Caco-2 (cell line): Measurements from ENCODE around the gene DLG3. TPM values are rescaled to one million over a fixed set of nuclear protein-coding genes. Genes with fewer than 3 reads are reported as not detected.

Experiments
- BruUV-seq: library from RNA; stranded (reverse); fragments of 400-500 nt; replicated peaks from 2 replicates; lab custom pipeline; 2021; lab: Mats Ljungman, UMichigan
- CTCF ChIA-PET: fragments of 300-600 bp; sonication (Branson Sonifier 250); formaldehyde crosslinking; loops from one replicate; lab custom pipeline; 2022; ENCODE audit warnings: antibody characterized with exemption; lab: Charles Lee
- POLR2A ChIA-PET: fragments of 300-600 bp; sonication (Branson Sonifier 250); formaldehyde crosslinking; loops from one replicate; lab custom pipeline; 2022; ENCODE audit warnings: antibody characterized with exemption; lab: Charles Lee
- DNase-seq, 2 experiments: peaks; one replicate each; pipeline versions ENCODE4 v3.0.0 to v3.0.0-alpha.2; 2020 to 2022
- H3K27me3 ChIP-seq: replicated peaks from 2 replicates; pipeline ENCODE4 v1.6.0; 2011; ENCODE audit warnings: low read length; ENCODE audit not compliant: control insufficient read depth, insufficient read depth
- H3K36me3 ChIP-seq: 2 replicates; pipeline ENCODE4 v1.5.1; 2011; ENCODE audit warnings: low read length; ENCODE audit not compliant: control insufficient read depth, insufficient read depth
- H3K4me1 ChIP-seq: fragments of 250-450 bp; sonication (Bioruptor Pico); 2 replicates; pipeline ENCODE4 v1.5.1; 2020; ENCODE audit warnings: mild to moderate bottlenecking
- H3K4me3 ChIP-seq: 2 replicates; pipeline ENCODE4 v1.5.1; 2011; ENCODE audit warnings: low read depth, mild to moderate bottlenecking, control low read depth, low read length
- H3K9me3 ChIP-seq: fragments of 250-450 bp; sonication (Bioruptor Pico); 2 replicates; pipeline ENCODE4 v1.5.1; 2020; ENCODE audit warnings: mild to moderate bottlenecking, moderate library complexity
- H3K27ac Mint-ChIP-seq: one replicate; pipeline ENCODE4 v1.8.0; 2022; ENCODE audit warnings: mixed read lengths; ENCODE audit not compliant: unreplicated experiment
- H3K27me3 Mint-ChIP-seq: one replicate; pipeline ENCODE4 v1.8.0; 2022; ENCODE audit warnings: mixed read lengths; ENCODE audit not compliant: insufficient read depth, unreplicated experiment
- H3K36me3 Mint-ChIP-seq: one replicate; pipeline ENCODE4 v1.8.0; 2022; ENCODE audit warnings: mild to moderate bottlenecking, mixed read lengths; ENCODE audit not compliant: insufficient read depth, unreplicated experiment
- H3K4me1 Mint-ChIP-seq: one replicate; pipeline ENCODE4 v1.8.0; 2022; ENCODE audit warnings: low read depth, mixed read lengths; ENCODE audit not compliant: unreplicated experiment
- H3K4me3 Mint-ChIP-seq: one replicate; pipeline ENCODE4 v1.8.0; 2022; ENCODE audit warnings: mild to moderate bottlenecking, moderate library complexity, mixed read lengths; ENCODE audit not compliant: unreplicated experiment
- H3K9me3 Mint-ChIP-seq: one replicate; pipeline ENCODE4 v1.8.0; 2022; ENCODE audit warnings: mixed read lengths; ENCODE audit not compliant: unreplicated experiment
- CTCF ChIP-seq, 2 experiments: fragments of 200-600 bp in 1 of 2; IDR thresholded peaks; 1 replicate in 1 of 2; 2 replicates in 1 of 2; pipeline versions ENCODE4 v1.5.1 to v1.8.0; 2011 to 2022; ENCODE audit warnings: antibody characterized with exemption in 1 of 2, control low read depth in 1 of 2, inconsistent platforms in 1 of 2, low read depth in 1 of 2, low read length in 1 of 2, mild to moderate bottlenecking in 1 of 2, moderate library complexity in 1 of 2; ENCODE audit not compliant: insufficient read depth in 1 of 2, severe bottlenecking in 1 of 2, unreplicated experiment in 1 of 2
- intact Hi-C: fragments of 100-400 bp; cut with micrococcal nuclease; formaldehyde crosslinking; loops from one replicate; pipeline ENCODE4 v1.10.0; 2022; ENCODE audit not compliant: unreplicated experiment
- total RNA-seq: library from RNA; stranded (reverse); gene quantifications from 2 replicates; pipeline ENCODE4 v1.2.3, GENCODE V29; 2022

Gene DLG3
- total RNA-seq, 1 experiment from 2014 or later, result 58.5 TPM

DNA sequence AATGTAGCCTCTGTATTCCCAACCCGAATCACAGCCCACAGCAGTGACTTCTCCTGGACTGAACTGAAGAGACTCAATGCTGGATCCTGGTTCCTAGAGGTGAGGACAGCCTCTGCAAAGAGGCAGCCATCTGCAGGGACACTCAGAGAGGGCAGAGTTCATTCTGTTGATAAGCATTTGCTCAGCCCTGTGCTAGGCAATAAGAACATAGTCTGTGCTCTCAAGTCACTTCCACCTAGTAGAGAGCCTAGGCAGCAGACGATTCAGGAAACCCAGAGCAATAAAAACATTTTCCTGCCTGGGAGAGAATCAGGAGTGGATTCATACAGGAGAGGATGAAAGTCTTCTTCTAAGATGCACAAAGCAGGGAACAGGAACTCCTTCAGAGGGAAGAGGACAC is 17.3 kb upstream of the DLG3 start:
- Histone ChIP-seq H3K4me3 (no peak overlapping the region), H3K27me3 (no peaks in the 10 kb centered on the region), H3K9me3 (no peaks in the 10 kb centered on the region), H3K4me1 (peaks cover 22% of the 10 kb centered on the region), H3K36me3 (peaks cover 1% of the 10 kb centered on the region; the same call in 1 of the 2 replicates)
- H3K27ac Mint-ChIP-seq, result no peak overlapping the region
- H3K4me1 Mint-ChIP-seq, result peaks cover 9% of the 10 kb centered on the region
- no TSS peak for BruUV-seq
- ChIA-PET POLR2A (no interaction called here), CTCF (no interaction called here)
- no peak for TF ChIP-seq CTCF (IDR thresholded peaks at IDR 0.05; ENCODE audit: insufficient read depth in 1 of 2, low read depth in 1 of 2, low read length in 1 of 2, severe bottlenecking in 1 of 2, unreplicated experiment in 1 of 2)
- no peak overlapping the region for H3K4me3 Mint-ChIP-seq
- H3K9me3 Mint-ChIP-seq, result no peaks in the 10 kb centered on the region
- intact Hi-C loops, result no loop called here
- H3K36me3 Mint-ChIP-seq, result peaks cover 10% of the 10 kb centered on the region
- H3K27me3 Mint-ChIP-seq, result no peaks in the 10 kb centered on the region
- no peak for DNase-seq

DNA sequence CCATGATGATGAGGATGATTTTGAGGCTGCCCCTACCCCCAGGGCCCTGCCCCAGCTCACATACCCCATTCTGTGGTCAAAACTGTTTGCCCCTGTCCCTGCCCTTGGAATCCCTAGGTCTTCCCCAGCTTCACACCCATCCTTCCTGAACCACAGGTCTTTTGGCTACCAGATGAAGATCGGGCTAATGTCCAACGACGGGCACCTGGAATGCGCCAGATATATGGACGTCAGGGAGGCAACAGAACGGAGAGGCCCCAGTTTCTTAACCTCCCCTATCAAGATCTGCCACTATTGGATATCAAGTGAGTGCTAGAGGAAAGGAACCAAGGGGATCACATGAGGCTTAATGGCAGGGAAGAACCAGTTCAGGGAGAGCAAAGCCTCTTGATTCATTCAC is 14.9 kb upstream of the DLG3 start:
- ChIA-PET POLR2A (no interaction called here), CTCF (no interaction called here)
- Mint-ChIP-seq H3K27ac (no peak overlapping the region), H3K36me3 (peaks cover 3% of the 10 kb centered on the region), H3K4me3 (no peak overlapping the region), H3K27me3 (no peaks in the 10 kb centered on the region), H3K4me1 (peaks cover 6% of the 10 kb centered on the region), H3K9me3 (no peaks in the 10 kb centered on the region)
- H3K4me3 ChIP-seq, result no peak overlapping the region
- BruUV-seq, result no TSS peak
- DNase-seq, result no peak
- H3K27me3 ChIP-seq, result no peaks in the 10 kb centered on the region
- TF ChIP-seq CTCF (IDR thresholded peaks at IDR 0.05; ENCODE audit: insufficient read depth in 1 of 2, low read depth in 1 of 2, low read length in 1 of 2, severe bottlenecking in 1 of 2, unreplicated experiment in 1 of 2), result no peak
- no peaks in the 10 kb centered on the region for H3K9me3 ChIP-seq
- peaks cover 1% of the 10 kb centered on the region; the same call in 1 of the 2 replicates for H3K36me3 ChIP-seq
- intact Hi-C loops, result loop anchor here (5.0 kb wide), 1 partner anchor 238 kb away; no protein-coding TSS in a partner anchor
- peaks cover 12% of the 10 kb centered on the region for H3K4me1 ChIP-seq

- intact Hi-C loops, result loop anchor here (5.0 kb wide), 1 partner anchor 234 kb away; no protein-coding TSS in a partner anchor
- no peak for TF ChIP-seq CTCF (IDR thresholded peaks at IDR 0.05; ENCODE audit: insufficient read depth in 1 of 2, low read depth in 1 of 2, low read length in 1 of 2, severe bottlenecking in 1 of 2, unreplicated experiment in 1 of 2)
- no peaks in the 10 kb centered on the region for H3K36me3 ChIP-seq
- H3K4me1 Mint-ChIP-seq, result peaks cover 6% of the 10 kb centered on the region
- no peaks in the 10 kb centered on the region for H3K27me3 Mint-ChIP-seq
- H3K27me3 ChIP-seq, result no peaks in the 10 kb centered on the region
- H3K4me1 ChIP-seq, result peaks cover 7% of the 10 kb centered on the region; the same call in 1 of the 2 replicates
- ChIA-PET CTCF (interaction anchor here (1.2 to 2.1 kb wide), 3 partner anchors 10 to 121 kb away, joined by 3 to 15 read pairs (median 4); partner anchors contain the start of gene GDPD2), POLR2A (interaction anchor here (0.6 to 0.7 kb wide), 2 partner anchors 231 to 300 kb away, joined by 3 to 4 read pairs; partner anchors contain the start of gene IGBP1)
- no peaks in the 10 kb centered on the region for H3K9me3 Mint-ChIP-seq
- peak overlapping the region; percentile 86 for H3K4me3 Mint-ChIP-seq
- BruUV-seq, result no TSS peak
- peak overlapping the region; percentile 90 for H3K27ac Mint-ChIP-seq
- H3K9me3 ChIP-seq, result no peaks in the 10 kb centered on the region
- H3K36me3 Mint-ChIP-seq, result peaks cover 7% of the 10 kb centered on the region
- H3K4me3 ChIP-seq, result peak overlapping the region; percentile 54
- DNase-seq, result no peak
These were observed 11.4 kb upstream of the DLG3 start for GRCh38 chrX:70432936-70433847.
